ENCODE results near the gene RAX2.
"Not testable (repeated sequence)": the region's sequence is repeated elsewhere in the genome, so short reads cannot be mapped to it uniquely, and the experiment has no call there.

RAX2 gene

GRCh38 chr19:3771906-3772455, at the start of gene RAX2:
RAX2 (minus strand) TSS chr19:3772228; CDS start chr19:3771742, 486 bp downstream.
- DNase-seq = no peak

- no peak for DNase-seq
These were observed 49.1 kb upstream of the RAX2 start for GRCh38 chr19:3821156-3821555.

- no peak for DNase-seq
These were observed 48.0 kb upstream of the RAX2 start for GRCh38 chr19:3819989-3820388.

GRCh38 chr19:3818918-3819317, 46.9 kb upstream of the RAX2 start:
- DNase-seq = no peak

GRCh38 chr19:3818466-3818865, 46.4 kb upstream of the RAX2 start:
- no peak for DNase-seq

- DNase-seq = no peak
These were observed 45.7 kb upstream of the RAX2 start for GRCh38 chr19:3817761-3818160.

- no peak for DNase-seq
These were observed 44.7 kb upstream of the RAX2 start for GRCh38 chr19:3816566-3817218.

GRCh38 chr19:3816148-3816547, 44.1 kb upstream of the RAX2 start:
- DNase-seq = not testable (repeated sequence)

- no peak for DNase-seq
These were observed 42.6 kb upstream of the RAX2 start for GRCh38 chr19:3814648-3815047.

- no peak for DNase-seq
These were observed 41.7 kb upstream of the RAX2 start for GRCh38 chr19:3813473-3814392.

GRCh38 chr19:3810708-3811355, 38.8 kb upstream of the RAX2 start:
- DNase-seq = no peak

- no peak for DNase-seq
These were observed 38.1 kb upstream of the RAX2 start for GRCh38 chr19:3809881-3810707.

- DNase-seq = no peak
These were observed 36.6 kb upstream of the RAX2 start for GRCh38 chr19:3808420-3809143.

GRCh38 chr19:3807574-3808354, 35.7 kb upstream of the RAX2 start:
- DNase-seq = no peak

GRCh38 chr19:3807131-3807480, 35.1 kb upstream of the RAX2 start:
- no peak for DNase-seq

GRCh38 chr19:3805859-3806258, 33.8 kb upstream of the RAX2 start:
- no peak for DNase-seq

- DNase-seq = no peak
These were observed 32.4 kb upstream of the RAX2 start for GRCh38 chr19:3804429-3804828.

GRCh38 chr19:3803986-3804385, 32.0 kb upstream of the RAX2 start:
- no peak for DNase-seq

- no peak for DNase-seq
These were observed 31.3 kb upstream of the RAX2 start for GRCh38 chr19:3803114-3803888.

GRCh38 chr19:3801412-3802096, 29.5 kb upstream of the RAX2 start:
- DNase-seq = peak; percentile 54
